ENCODE data around the gene CBR1.
A peak's percentile ranks its signal among the peaks of the same experiment; 100 is the strongest.

The CBR1 gene

GRCh38 chr21:36069713-36070583 lies at the start of gene CBR1:
Gene CBR1 (plus strand): TSS chr21:36070024. CDS start chr21:36070116, 92 bp downstream.
- peak; percentile 97 for DNase-seq (ENCODE audit: low read depth)
- TF ChIP-seq CTCF (conservative IDR thresholded peaks at IDR 0.05; ENCODE audit: low read depth, low read length): no peak
- peak within 1 kb of the TSS; percentile 94 for H3K4me3 ChIP-seq (ENCODE audit: low read depth, low read length)

GRCh38 chr21:36021251-36021837 lies 48.5 kb upstream of the CBR1 start:
- no peak for TF ChIP-seq CTCF (conservative IDR thresholded peaks at IDR 0.05; ENCODE audit: low read depth, low read length)
- H3K4me3 ChIP-seq (ENCODE audit: low read depth, low read length): no peak overlapping the region
- DNase-seq (ENCODE audit: low read depth): no peak

GRCh38 chr21:36022427-36023091 lies 47.3 kb upstream of the CBR1 start:
- no peak for TF ChIP-seq CTCF (conservative IDR thresholded peaks at IDR 0.05; ENCODE audit: low read depth, low read length)
- H3K4me3 ChIP-seq (ENCODE audit: low read depth, low read length): no peak overlapping the region
- DNase-seq (ENCODE audit: low read depth): no peak

- no peak for TF ChIP-seq CTCF (conservative IDR thresholded peaks at IDR 0.05; ENCODE audit: low read depth, low read length)
- DNase-seq (ENCODE audit: low read depth): no peak
- H3K4me3 ChIP-seq (ENCODE audit: low read depth, low read length): no peak overlapping the region
Observed at GRCh38 chr21:36023092-36023480, 46.7 kb upstream of the CBR1 start.

- H3K4me3 ChIP-seq (ENCODE audit: low read depth, low read length): no peak overlapping the region
- TF ChIP-seq CTCF (conservative IDR thresholded peaks at IDR 0.05; ENCODE audit: low read depth, low read length): no peak
- DNase-seq (ENCODE audit: low read depth): no peak
Observed at GRCh38 chr21:36024782-36025181, 45.0 kb upstream of the CBR1 start.

- TF ChIP-seq CTCF (conservative IDR thresholded peaks at IDR 0.05; ENCODE audit: low read depth, low read length): no peak
- no peak overlapping the region for H3K4me3 ChIP-seq (ENCODE audit: low read depth, low read length)
- no peak for DNase-seq (ENCODE audit: low read depth)
Observed at GRCh38 chr21:36027347-36027746, 42.5 kb upstream of the CBR1 start.
